GM12878 (cell line): Measurements from ENCODE around the gene SKA3. TPM values are rescaled to one million over a fixed set of nuclear protein-coding genes. Genes with fewer than 3 reads are reported as not detected.

Experiments
- CTCF ChIP-seq, 3 experiments: IDR thresholded peaks in 2 of 3; conservative IDR thresholded peaks in 1 of 3; 2 replicates each; pipeline ENCODE4 v1.5.1; 2011; ENCODE audit warnings: low read depth in 3 of 3, low read length in 3 of 3, mild to moderate bottlenecking in 3 of 3, control low read depth in 2 of 3, moderate library complexity in 2 of 3, inconsistent platforms in 1 of 3, mixed read lengths in 1 of 3; ENCODE audit not compliant: control insufficient read depth in 2 of 3, insufficient read depth in 1 of 3; ENCODE audit errors: extremely low read depth in 1 of 3
- IKZF2 ChIP-seq, 2 experiments: fragments of 450-650 bp; IDR thresholded peaks; 2 replicates each; pipeline ENCODE4 v1.6.1; 2017; ENCODE audit warnings: mild to moderate bottlenecking in 2 of 2, moderate library complexity in 2 of 2
- JUNB ChIP-seq: IDR thresholded peaks from 2 replicates; pipeline ENCODE4 v1.6.1; 2016; ENCODE audit warnings: antibody characterized with exemption, mild to moderate bottlenecking
- MYC ChIP-seq: IDR thresholded peaks from 2 replicates; pipeline ENCODE4 v1.6.1; 2011; ENCODE audit warnings: mild to moderate bottlenecking, low read length, moderate library complexity, inconsistent platforms; ENCODE audit not compliant: insufficient read depth, insufficient replicate concordance, insufficient read length, severe bottlenecking
- POU2F2 ChIP-seq: IDR thresholded peaks from 3 replicates; pipeline ENCODE4 v1.6.1; 2011; ENCODE audit warnings: low read depth, mild to moderate bottlenecking, low read length, borderline replicate concordance
- RBBP5 ChIP-seq: fragments of 200-600 bp; sonication (generic); conservative IDR thresholded peaks from 2 replicates; pipeline ENCODE4 v1.6.1; 2016
- RCOR1 ChIP-seq: conservative IDR thresholded peaks from 2 replicates; pipeline ENCODE4 v1.6.1; 2012; ENCODE audit warnings: low read depth, low read length, improper control_type of control experiment
- SIX5 ChIP-seq: IDR thresholded peaks from 2 replicates; pipeline ENCODE4 v1.6.1; 2011; ENCODE audit warnings: mild to moderate bottlenecking, low read depth, low read length, moderate library complexity; ENCODE audit not compliant: severe bottlenecking
- ZSCAN29 ChIP-seq: fragments of 450-650 bp; IDR thresholded peaks from 2 replicates; pipeline ENCODE4 v1.6.1; 2017; ENCODE audit warnings: mild to moderate bottlenecking, moderate library complexity
- ZZZ3 ChIP-seq: IDR thresholded peaks from 2 replicates; pipeline ENCODE4 v1.6.1; 2011; ENCODE audit warnings: low read depth; ENCODE audit not compliant: control insufficient read depth, insufficient read length
- polyA plus RNA-seq, 11 experiments: library from polyadenylated mRNA; depleted of rRNA in 4 of 11; unstranded in 6 of 11; stranded (reverse) in 5 of 11; fragments of >200 nt; fragmentation: Nextera tagmentation in 4 of 11; fragmentation: Illumina TruSeq in 1 of 11; extraction: Ambion mirVana in 4 of 11; extraction: Trizol in 1 of 11; gene quantifications; 1 replicate in 1 of 11; 2 replicates in 10 of 11; pipeline versions ENCODE4 v1.2.1 to v1.2.3, GENCODE V29; 2011 to 2016; ENCODE audit warnings: inconsistent platforms in 2 of 11, missing spikeins in 2 of 11, low read depth in 1 of 11
- total RNA-seq, 4 experiments: library from RNA; depleted of rRNA in 3 of 4; stranded (reverse); fragments of >200 nt in 3 of 4; fragmentation: Illumina TruSeq in 1 of 4; extraction: Trizol in 1 of 4; gene quantifications; 2 replicates each; pipeline versions ENCODE4 v1.2.1 to v1.2.3, GENCODE V29; 2013 to 2021
- TF ChIP-seq, protein P1 (sequence below): fragments of 450-650 bp; IDR thresholded peaks from 2 replicates; pipeline ENCODE4 v1.6.1; 2017; ENCODE audit warnings: mild to moderate bottlenecking, low read depth, inconsistent platforms; ENCODE audit not compliant: poor library complexity, severe bottlenecking
- TF ChIP-seq, protein P2 (sequence below): fragments of 450-650 bp; IDR thresholded peaks from 2 replicates; pipeline ENCODE4 v1.6.1; 2017; ENCODE audit warnings: antibody characterized with exemption, mild to moderate bottlenecking, moderate library complexity

Gene SKA3
- total and polyA plus RNA-seq, 10 of the 15 experiments (the other 5 are each of a cell fraction or from before 2014, with no cell fraction given) = 13.5 to 69.7 (median 26.3) TPM

DNA sequence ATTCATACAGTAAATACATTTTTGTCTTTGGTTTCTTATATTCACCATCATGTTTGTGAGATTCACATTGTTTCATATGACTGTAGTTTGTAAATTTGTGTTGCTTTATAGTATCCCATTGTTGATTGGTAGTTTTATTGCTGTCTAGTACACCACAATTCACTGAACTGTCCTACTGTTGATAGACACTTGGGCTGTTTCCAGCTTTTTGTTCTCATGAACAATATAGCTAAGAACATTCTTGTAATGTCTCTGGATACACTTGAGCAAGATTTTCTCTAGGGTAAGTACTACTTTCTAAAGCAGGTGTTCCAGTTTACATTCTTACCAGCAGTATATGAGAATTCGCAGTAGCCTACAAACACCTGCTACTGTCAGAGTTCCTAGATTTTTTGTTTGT is 37.8 kb downstream of the SKA3 start (continued):
- TF ChIP-seq CTCF (IDR thresholded peaks at IDR 0.05 in 2 of 3, conservative IDR thresholded peaks at IDR 0.05 in 1 of 3; ENCODE audit: control insufficient read depth in 2 of 3, extremely low read depth in 1 of 3, insufficient read depth in 1 of 3, low read depth in 3 of 3, low read length in 3 of 3) (no peak), RCOR1 (no peak), ZZZ3 (no peak), POU2F2 (no peak), MYC (no peak), RBBP5 (no peak), SIX5 (no peak), IKZF2 (IDR thresholded peaks at IDR 0.05) (no peak), JUNB (no peak), ZSCAN29 (no peak)
- TF ChIP-seq, protein P1, sequence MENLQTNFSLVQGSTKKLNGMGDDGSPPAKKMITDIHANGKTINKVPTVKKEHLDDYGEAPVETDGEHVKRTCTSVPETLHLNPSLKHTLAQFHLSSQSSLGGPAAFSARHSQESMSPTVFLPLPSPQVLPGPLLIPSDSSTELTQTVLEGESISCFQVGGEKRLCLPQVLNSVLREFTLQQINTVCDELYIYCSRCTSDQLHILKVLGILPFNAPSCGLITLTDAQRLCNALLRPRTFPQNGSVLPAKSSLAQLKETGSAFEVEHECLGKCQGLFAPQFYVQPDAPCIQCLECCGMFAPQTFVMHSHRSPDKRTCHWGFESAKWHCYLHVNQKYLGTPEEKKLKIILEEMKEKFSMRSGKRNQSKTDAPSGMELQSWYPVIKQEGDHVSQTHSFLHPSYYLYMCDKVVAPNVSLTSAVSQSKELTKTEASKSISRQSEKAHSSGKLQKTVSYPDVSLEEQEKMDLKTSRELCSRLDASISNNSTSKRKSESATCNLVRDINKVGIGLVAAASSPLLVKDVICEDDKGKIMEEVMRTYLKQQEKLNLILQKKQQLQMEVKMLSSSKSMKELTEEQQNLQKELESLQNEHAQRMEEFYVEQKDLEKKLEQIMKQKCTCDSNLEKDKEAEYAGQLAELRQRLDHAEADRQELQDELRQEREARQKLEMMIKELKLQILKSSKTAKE = no peak
- TF ChIP-seq, protein P2, sequence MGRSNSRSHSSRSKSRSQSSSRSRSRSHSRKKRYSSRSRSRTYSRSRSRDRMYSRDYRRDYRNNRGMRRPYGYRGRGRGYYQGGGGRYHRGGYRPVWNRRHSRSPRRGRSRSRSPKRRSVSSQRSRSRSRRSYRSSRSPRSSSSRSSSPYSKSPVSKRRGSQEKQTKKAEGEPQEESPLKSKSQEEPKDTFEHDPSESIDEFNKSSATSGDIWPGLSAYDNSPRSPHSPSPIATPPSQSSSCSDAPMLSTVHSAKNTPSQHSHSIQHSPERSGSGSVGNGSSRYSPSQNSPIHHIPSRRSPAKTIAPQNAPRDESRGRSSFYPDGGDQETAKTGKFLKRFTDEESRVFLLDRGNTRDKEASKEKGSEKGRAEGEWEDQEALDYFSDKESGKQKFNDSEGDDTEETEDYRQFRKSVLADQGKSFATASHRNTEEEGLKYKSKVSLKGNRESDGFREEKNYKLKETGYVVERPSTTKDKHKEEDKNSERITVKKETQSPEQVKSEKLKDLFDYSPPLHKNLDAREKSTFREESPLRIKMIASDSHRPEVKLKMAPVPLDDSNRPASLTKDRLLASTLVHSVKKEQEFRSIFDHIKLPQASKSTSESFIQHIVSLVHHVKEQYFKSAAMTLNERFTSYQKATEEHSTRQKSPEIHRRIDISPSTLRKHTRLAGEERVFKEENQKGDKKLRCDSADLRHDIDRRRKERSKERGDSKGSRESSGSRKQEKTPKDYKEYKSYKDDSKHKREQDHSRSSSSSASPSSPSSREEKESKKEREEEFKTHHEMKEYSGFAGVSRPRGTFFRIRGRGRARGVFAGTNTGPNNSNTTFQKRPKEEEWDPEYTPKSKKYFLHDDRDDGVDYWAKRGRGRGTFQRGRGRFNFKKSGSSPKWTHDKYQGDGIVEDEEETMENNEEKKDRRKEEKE = no peak
- TF ChIP-seq, all 136 proteins: peak for 0
